HepG2 (cell line): ENCODE data around the gene SNX21. TPM values are rescaled to one million over a fixed set of nuclear protein-coding genes. Genes with fewer than 3 reads are reported as not detected.

ENCODE experiments used
- ATAC-seq: fragments of 200-7000 bp; cut with Tn5 transposase; 3 replicates; pipeline ENCODE4 v1.9.1; 2020; ENCODE audit warnings: mild to moderate bottlenecking, moderate library complexity
- BruUV-seq: library from RNA; stranded (reverse); fragments of 400-500 nt; replicated peaks from 2 replicates; lab custom pipeline; 2021; lab: Mats Ljungman, UMichigan
- CTCF ChIA-PET: fragments of 300-600 bp; formaldehyde crosslinking; extraction: SDS; loops from one replicate; lab custom pipeline; 2021; ENCODE audit warnings: low total read pairs, inconsistent platforms, low intra/inter-chr PET ratio; lab: Yijun Ruan, JAX
- POLR2A ChIA-PET: fragments of 350-600 bp; sonication (Branson Sonifier 250); formaldehyde crosslinking; loops from one replicate; lab custom pipeline; 2020; ENCODE audit warnings: antibody characterized with exemption, inconsistent platforms; lab: Yijun Ruan, JAX
- DNase-seq: peaks from one replicate; pipeline ENCODE4 v3.0.0-alpha.2; 2015; ENCODE audit warnings: low spot score
- FAIRE-seq: peaks from 3 replicates; lab custom pipeline; 2011; peaks lifted over from hg19 to GRCh38; lab: Jason Lieb, UNC
- H2AFZ ChIP-seq: one replicate; pipeline ENCODE4 v1.6.1; 2011; ENCODE audit warnings: low read length, inconsistent platforms
- H3K27ac ChIP-seq: fragments of 300-600 bp; 3 replicates; pipeline ENCODE4 v1.8.0; 2011; ENCODE audit warnings: mixed run types, mild to moderate bottlenecking, mixed read lengths, low read length, inconsistent platforms; ENCODE audit not compliant: insufficient read depth; ENCODE audit errors: extremely low read length
- H3K27me3 ChIP-seq, 2 experiments: fragments of 200-600 bp in 1 of 2; 2 replicates in 1 of 2; 3 replicates in 1 of 2; pipeline versions ENCODE4 v1.6.0 to v1.8.0; 2011; ENCODE audit warnings: low read length in 2 of 2, mild to moderate bottlenecking in 2 of 2, moderate library complexity in 2 of 2, inconsistent platforms in 1 of 2; ENCODE audit not compliant: insufficient read depth in 2 of 2, control insufficient read depth in 1 of 2
- H3K36me3 ChIP-seq, 2 experiments: fragments of 200-600 bp in 1 of 2; replicated peaks in 1 of 2; 2 replicates in 1 of 2; 3 replicates in 1 of 2; pipeline versions ENCODE4 v1.5.1 to v1.8.0; 2011; ENCODE audit warnings: low read length in 2 of 2, inconsistent platforms in 1 of 2; ENCODE audit not compliant: insufficient read depth in 2 of 2, control insufficient read depth in 1 of 2
- H3K4me1 ChIP-seq: 2 replicates; pipeline ENCODE4 v1.5.1; 2012; ENCODE audit warnings: low read length, inconsistent platforms; ENCODE audit not compliant: insufficient read depth
- H3K4me2 ChIP-seq: 2 replicates; pipeline ENCODE4 v1.6.0; 2011; ENCODE audit warnings: low read depth, low read length, inconsistent platforms
- H3K4me3 ChIP-seq, 3 experiments: fragments of 200-600 bp in 1 of 3; sonication (generic), shearing (Covaris generic) in 1 of 3; replicated peaks in 1 of 3; 2 replicates each; pipeline ENCODE4 v1.5.1; 2011 to 2016; ENCODE audit warnings: low read length in 3 of 3, inconsistent platforms in 2 of 3, low read depth in 2 of 3, mild to moderate bottlenecking in 2 of 3, control low read depth in 1 of 3, mixed read lengths in 1 of 3; ENCODE audit not compliant: insufficient read depth in 1 of 3
- H3K79me2 ChIP-seq: one replicate; pipeline ENCODE4 v1.6.1; 2011; ENCODE audit warnings: low read length, inconsistent platforms; ENCODE audit not compliant: insufficient read depth
- H3K9ac ChIP-seq: 2 replicates; pipeline ENCODE4 v1.6.0; 2011; ENCODE audit warnings: mild to moderate bottlenecking, low read depth, low read length, inconsistent platforms; ENCODE audit not compliant: insufficient read depth
- H3K9me3 ChIP-seq: 2 replicates; pipeline ENCODE4 v1.5.1; 2012; ENCODE audit warnings: mild to moderate bottlenecking, low read length
- H4K20me1 ChIP-seq: 2 replicates; pipeline ENCODE4 v1.6.0; 2011; ENCODE audit warnings: inconsistent platforms, mild to moderate bottlenecking, low read length, moderate library complexity; ENCODE audit not compliant: insufficient read depth
- HCFC1 ChIP-seq: fragments of 150-350 bp; IDR thresholded peaks from 2 replicates; pipeline ENCODE4 v1.6.1; 2014; ENCODE audit warnings: low read depth, low read length
- KLF15 ChIP-seq: sonication (generic); formaldehyde crosslinking; IDR thresholded peaks from 2 replicates; pipeline ENCODE4 v1.8.1; 2023; ENCODE audit warnings: borderline replicate concordance, mild to moderate bottlenecking, inconsistent platforms, missing genetic modification reagents, mixed read lengths
- MAFG ChIP-seq: sonication (generic); formaldehyde crosslinking; IDR thresholded peaks from 2 replicates; pipeline ENCODE4 v1.5.1; 2020; ENCODE audit warnings: mild to moderate bottlenecking, missing genetic modification reagents
- MTA1 ChIP-seq: sonication (generic); formaldehyde crosslinking; IDR thresholded peaks from 2 replicates; pipeline ENCODE4 v1.4.0; 2020; ENCODE audit warnings: missing genetic modification reagents, mild to moderate bottlenecking, borderline replicate concordance
- PHF8 ChIP-seq: sonication (generic); formaldehyde crosslinking; IDR thresholded peaks from 2 replicates; pipeline ENCODE4 v1.5.0; 2020; ENCODE audit warnings: missing genetic modification reagents
- RELA ChIP-seq: sonication (generic); formaldehyde crosslinking; IDR thresholded peaks from 2 replicates; pipeline ENCODE4 v1.4.0; 2020; ENCODE audit warnings: missing genetic modification reagents
- U2AF1 ChIP-seq: fragments of 200-400 bp; formaldehyde crosslinking; optimal IDR thresholded peaks from 2 replicates; pipeline ENCODE3; 2017; ENCODE audit warnings: mild to moderate bottlenecking, low read depth, low read length
- ZNF468 ChIP-seq: sonication (generic); formaldehyde crosslinking; IDR thresholded peaks from 2 replicates; pipeline ENCODE4 v1.8.0; 2022; ENCODE audit warnings: mild to moderate bottlenecking, moderate library complexity, missing genetic modification reagents
- ZNF572 ChIP-seq: sonication (generic); formaldehyde crosslinking; IDR thresholded peaks from 2 replicates; pipeline ENCODE4 v1.5.1; 2020; ENCODE audit warnings: mild to moderate bottlenecking, missing genetic modification reagents
- ZNF574 ChIP-seq: sonication (generic); formaldehyde crosslinking; IDR thresholded peaks from 2 replicates; pipeline ENCODE4 v1.4.0; 2020; ENCODE audit warnings: missing genetic modification reagents
- ZSCAN30 ChIP-seq: sonication (generic); formaldehyde crosslinking; IDR thresholded peaks from 2 replicates; pipeline ENCODE4 v1.5.0; 2020; ENCODE audit warnings: mild to moderate bottlenecking, missing genetic modification reagents
- WGBS: methylation state at CpG from one replicate; pipeline ENCODE4 v1.1.6; 2017; ENCODE audit warnings: low lambda C conversion rate; 5-methylcytosine and 5-hydroxymethylcytosine counted together
- in situ Hi-C: cut with HindIII; loops from 2 replicates; pipeline ENCODE4 v1.10.0; 2017; ENCODE audit warnings: low pct_unique_long_range_greater_than_20kb; ENCODE audit not compliant: extremely low pct_ligation_motif_present
- intact Hi-C: fragments of 100-400 bp; cut with micrococcal nuclease; formaldehyde crosslinking; loops from one replicate; pipeline ENCODE4 v1.10.0; 2022; ENCODE audit not compliant: unreplicated experiment
- polyA plus RNA-seq, 8 experiments: library from polyadenylated mRNA; depleted of rRNA in 3 of 8; stranded (reverse) in 7 of 8; unstranded in 1 of 8; fragments of >200 nt; fragmentation: Illumina TruSeq in 4 of 8; extraction: Trizol in 4 of 8; gene quantifications; 2 replicates each; pipeline versions ENCODE4 v1.2.1 to v1.2.3, GENCODE V29; 2011 to 2016; ENCODE audit warnings: low read depth in 4 of 8, missing spikeins in 1 of 8, mixed read lengths in 1 of 8; ENCODE audit not compliant: insufficient read depth in 1 of 8
- total RNA-seq, 5 experiments: library from RNA; depleted of rRNA; stranded (reverse); fragments of >200 nt; fragmentation: Illumina TruSeq; extraction: Trizol; gene quantifications; 2 replicates each; pipeline ENCODE4 v1.2.3, GENCODE V29; 2016; ENCODE audit warnings: low read depth in 1 of 5
- TF ChIP-seq, protein P1 (sequence below): sonication (generic); formaldehyde crosslinking; IDR thresholded peaks from 2 replicates; pipeline ENCODE4 v1.5.0; 2020; ENCODE audit warnings: missing genetic modification reagents
- TF ChIP-seq, protein P2 (sequence below): sonication (generic); formaldehyde crosslinking; IDR thresholded peaks from 2 replicates; pipeline ENCODE4 v1.8.1; 2022; ENCODE audit warnings: mild to moderate bottlenecking, missing genetic modification reagents

Gene SNX21
- total and polyA plus RNA-seq, 2 of the 13 experiments (the other 11 are each of a cell fraction or from before 2014, with no cell fraction given): 7.7 to 12.8 TPM

DNA sequence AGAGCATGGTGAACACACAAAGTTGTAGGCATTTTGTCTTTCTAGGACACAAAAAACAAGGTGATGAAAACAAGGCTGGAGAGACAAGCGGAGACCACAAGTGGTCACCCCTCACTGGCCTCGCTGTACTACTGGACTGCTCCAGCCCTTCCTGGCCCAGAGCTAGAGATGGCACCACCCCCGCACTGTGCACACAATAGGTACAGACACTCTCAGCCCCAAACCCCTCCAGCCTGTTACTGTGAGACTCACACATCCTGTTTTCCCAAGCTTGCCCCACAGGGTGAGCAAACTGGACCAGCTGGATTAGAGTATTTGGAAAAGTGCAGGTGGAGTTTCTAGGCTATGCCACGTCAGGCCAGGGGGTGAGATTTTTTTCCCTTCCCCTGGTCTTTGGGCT is 39.0 kb downstream of the SNX21 start (continued):
- TF ChIP-seq, protein P1, sequence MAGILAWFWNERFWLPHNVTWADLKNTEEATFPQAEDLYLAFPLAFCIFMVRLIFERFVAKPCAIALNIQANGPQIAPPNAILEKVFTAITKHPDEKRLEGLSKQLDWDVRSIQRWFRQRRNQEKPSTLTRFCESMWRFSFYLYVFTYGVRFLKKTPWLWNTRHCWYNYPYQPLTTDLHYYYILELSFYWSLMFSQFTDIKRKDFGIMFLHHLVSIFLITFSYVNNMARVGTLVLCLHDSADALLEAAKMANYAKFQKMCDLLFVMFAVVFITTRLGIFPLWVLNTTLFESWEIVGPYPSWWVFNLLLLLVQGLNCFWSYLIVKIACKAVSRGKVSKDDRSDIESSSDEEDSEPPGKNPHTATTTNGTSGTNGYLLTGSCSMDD (CRISPR knock-in tag): no peak
- TF ChIP-seq ZNF468 (CRISPR knock-in tag): no peak
- TF ChIP-seq, protein P2, sequence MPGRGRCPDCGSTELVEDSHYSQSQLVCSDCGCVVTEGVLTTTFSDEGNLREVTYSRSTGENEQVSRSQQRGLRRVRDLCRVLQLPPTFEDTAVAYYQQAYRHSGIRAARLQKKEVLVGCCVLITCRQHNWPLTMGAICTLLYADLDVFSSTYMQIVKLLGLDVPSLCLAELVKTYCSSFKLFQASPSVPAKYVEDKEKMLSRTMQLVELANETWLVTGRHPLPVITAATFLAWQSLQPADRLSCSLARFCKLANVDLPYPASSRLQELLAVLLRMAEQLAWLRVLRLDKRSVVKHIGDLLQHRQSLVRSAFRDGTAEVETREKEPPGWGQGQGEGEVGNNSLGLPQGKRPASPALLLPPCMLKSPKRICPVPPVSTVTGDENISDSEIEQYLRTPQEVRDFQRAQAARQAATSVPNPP (CRISPR knock-in tag): no peak

DNA sequence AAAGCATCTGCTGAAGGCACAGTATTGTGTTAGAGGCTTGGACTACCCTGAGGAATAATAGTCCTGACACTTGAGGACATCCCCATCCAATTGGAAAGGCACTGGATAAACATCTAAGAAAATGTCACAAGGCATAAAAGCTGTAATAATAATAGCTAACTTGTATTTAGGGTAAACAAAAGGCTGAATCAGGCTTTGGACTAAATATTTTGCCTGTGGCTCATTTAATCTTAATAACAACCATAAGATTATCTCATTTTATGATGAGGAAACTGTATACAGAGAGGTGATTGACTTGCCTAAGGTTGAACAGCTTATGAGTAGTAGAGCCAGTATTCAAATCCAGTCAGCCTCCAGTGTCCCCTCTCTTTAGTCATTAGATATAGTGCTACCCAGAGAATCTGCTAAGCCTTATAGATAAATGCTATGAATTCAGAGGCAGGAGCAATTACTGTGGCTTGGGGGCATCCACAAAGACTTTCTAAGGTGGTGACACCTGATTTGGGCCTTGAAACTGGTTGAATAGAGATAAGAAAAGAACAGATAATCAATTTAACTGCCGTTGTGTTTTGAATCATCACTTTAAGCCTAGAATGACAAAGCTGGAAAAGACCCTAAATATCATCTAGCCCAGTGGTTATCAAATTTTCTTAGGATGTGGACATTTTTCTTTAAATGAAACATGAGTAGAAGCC is 40.0 kb downstream of the SNX21 start:
- TF ChIP-seq ZSCAN30 (no peak), RELA (CRISPR knock-in tag) (no peak), ZNF574 (CRISPR knock-in tag) (no peak), U2AF1 (no peak), KLF15 (CRISPR knock-in tag) (no peak), PHF8 (no peak), ZNF572 (CRISPR knock-in tag) (no peak), HCFC1 (no peak), MTA1 (no peak), MAFG (CRISPR knock-in tag) (no peak)
- no peak overlapping the region for H3K4me3 ChIP-seq
- no TSS peak for BruUV-seq
- H3K27me3 ChIP-seq: no peaks in the 10 kb centered on the region
- H2AFZ ChIP-seq: no peak overlapping the region
- H3K27ac ChIP-seq: no peak overlapping the region
- H3K4me1 ChIP-seq: peaks cover 23% of the 10 kb centered on the region
- no peak for FAIRE-seq
- peaks cover 5 to 17% of the 10 kb centered on the region in 2 experiments; a peak in 3 of 5 replicates for H3K36me3 ChIP-seq
- intact Hi-C loops (no loop called here), in situ Hi-C loops (no loop called here)
- no peak overlapping the region for H3K4me2 ChIP-seq
- H3K9me3 ChIP-seq: no peaks in the 10 kb centered on the region
- H4K20me1 ChIP-seq: no peaks in the 10 kb centered on the region
- 72% methylated on average over 1 of the region's 1 CpG for WGBS
- POLR2A ChIA-PET: interaction anchor here (0.6 to 2.7 kb wide), 4 partner anchors 7 to 62 kb away, joined by 4 to 14 read pairs (median 8); partner anchors contain the start of genes NEURL2 and ZSWIM1
- CTCF ChIA-PET: no interaction called here
- no peak for DNase-seq
- H3K9ac ChIP-seq: no peak overlapping the region
- no peak for ATAC-seq
- H3K79me2 ChIP-seq: no peaks in the 10 kb centered on the region
